ENCODE data around the gene MYO5B.

GRCh38 chr18:50192995-50193795 is 1.8 kb downstream of the MYO5B start:
- TF ChIP-seq, protein P1, sequence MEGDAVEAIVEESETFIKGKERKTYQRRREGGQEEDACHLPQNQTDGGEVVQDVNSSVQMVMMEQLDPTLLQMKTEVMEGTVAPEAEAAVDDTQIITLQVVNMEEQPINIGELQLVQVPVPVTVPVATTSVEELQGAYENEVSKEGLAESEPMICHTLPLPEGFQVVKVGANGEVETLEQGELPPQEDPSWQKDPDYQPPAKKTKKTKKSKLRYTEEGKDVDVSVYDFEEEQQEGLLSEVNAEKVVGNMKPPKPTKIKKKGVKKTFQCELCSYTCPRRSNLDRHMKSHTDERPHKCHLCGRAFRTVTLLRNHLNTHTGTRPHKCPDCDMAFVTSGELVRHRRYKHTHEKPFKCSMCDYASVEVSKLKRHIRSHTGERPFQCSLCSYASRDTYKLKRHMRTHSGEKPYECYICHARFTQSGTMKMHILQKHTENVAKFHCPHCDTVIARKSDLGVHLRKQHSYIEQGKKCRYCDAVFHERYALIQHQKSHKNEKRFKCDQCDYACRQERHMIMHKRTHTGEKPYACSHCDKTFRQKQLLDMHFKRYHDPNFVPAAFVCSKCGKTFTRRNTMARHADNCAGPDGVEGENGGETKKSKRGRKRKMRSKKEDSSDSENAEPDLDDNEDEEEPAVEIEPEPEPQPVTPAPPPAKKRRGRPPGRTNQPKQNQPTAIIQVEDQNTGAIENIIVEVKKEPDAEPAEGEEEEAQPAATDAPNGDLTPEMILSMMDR (IDR thresholded peaks at IDR 0.05): no peak
- TF ChIP-seq POLR2A (IDR thresholded peaks at IDR 0.05): no peak

Data from lower leg skin (tissue), 3 donors.